GM12801 (cell line): Measurements from ENCODE around the gene APOM.

Experiments
- CTCF ChIP-seq: IDR thresholded peaks from one replicate; pipeline ENCODE4 v1.5.1; 2011; ENCODE audit warnings: control low read depth; ENCODE audit not compliant: insufficient read length; ENCODE audit errors: extremely low read depth

The APOM gene

DNA sequence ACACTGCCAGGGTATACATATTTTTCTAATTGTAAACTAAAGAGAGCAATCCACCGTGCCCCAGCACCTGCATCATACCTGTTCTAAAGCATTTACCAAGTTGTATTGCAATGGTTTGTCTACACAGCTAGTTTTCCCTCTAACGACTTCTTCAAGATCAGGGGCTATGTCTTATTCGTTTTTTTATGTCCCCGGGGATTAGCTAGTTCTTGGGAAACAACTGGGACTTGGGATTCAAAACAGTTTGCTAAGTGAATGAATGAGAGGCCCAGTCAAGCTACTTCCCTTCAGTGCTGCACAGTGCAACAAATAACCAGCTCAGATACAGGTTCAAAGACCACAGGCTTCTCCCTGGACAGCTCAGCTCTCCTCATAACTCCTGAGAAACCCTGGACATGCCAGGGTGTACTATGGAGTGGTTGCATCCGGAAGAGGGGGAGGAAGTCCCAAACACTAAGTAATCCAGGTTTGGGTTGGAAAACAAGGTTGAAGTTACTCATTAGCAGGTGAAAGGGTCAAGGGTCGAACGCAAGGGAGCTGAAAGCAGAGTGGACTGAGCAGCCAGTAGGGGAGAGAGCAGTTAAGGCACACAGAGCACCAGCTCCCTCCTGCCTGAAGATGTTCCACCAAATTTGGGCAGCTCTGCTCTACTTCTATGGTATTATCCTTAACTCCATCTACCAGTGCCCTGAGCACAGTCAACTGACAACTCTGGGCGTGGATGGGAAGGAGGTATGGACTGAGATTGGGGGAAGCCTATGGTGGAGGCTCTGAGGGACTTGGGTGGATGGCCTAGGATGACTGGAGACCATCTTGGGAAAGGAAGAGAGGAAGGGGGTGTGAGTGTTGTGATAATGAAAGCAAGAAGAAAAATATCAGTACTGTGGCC is at the start of gene APOM:
Gene APOM (plus strand): TSS at position 546 of the 889 bp plus-strand sequence. CDS start 73 bp downstream, at position 619.
- TF ChIP-seq CTCF = no peak

GRCh38 chr6:31607317-31607716 is 48.4 kb upstream of the APOM start:
- no peak for TF ChIP-seq CTCF

DNA sequence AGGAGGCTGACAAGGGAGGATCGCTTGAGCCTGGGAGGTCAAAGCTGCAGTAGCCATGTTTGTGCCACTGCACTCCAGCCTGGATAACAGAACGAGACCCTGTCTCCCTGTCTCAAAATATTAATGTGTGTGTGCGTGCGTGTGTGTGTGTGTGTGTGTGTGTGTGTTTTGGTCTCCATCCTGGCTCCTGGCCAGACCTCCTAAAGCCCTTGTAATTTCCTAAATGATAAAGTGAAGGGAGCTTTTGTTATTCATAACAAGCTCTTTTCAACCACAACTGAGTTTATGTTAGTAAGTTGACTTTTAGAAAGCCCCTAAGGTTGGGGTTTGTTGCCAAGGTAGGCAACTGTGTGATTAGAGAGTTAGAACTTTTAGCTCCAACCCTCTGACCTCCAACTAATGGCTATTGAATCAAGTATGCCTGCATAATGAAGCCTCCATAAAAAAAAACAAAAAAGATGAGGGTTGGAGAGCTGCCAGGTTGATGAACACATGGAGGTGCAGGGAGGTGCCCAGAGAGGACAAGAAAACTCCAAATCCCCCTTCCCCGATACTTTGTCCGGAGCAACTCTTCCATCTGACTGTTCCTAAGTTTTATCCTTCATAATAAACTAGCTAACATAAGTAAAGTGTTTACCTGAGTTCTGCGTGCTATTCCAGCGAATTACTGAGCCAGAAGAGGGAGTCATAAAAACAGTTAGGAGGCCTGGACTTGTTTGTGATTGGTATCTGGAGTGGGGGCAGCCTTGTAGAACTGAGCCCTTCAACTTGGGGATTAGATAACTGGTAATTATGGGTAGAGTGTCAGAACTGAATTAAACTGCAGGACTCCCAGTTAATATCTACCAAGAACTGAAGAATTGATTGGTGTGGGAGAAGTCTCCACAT is 45.9 kb upstream of the APOM start:
- no peak for TF ChIP-seq CTCF

- no peak for TF ChIP-seq CTCF
Observed at GRCh38 chr6:31610968-31611367, 44.7 kb upstream of the APOM start.

- no peak for TF ChIP-seq CTCF
Observed at GRCh38 chr6:31614075-31614619, 41.5 kb upstream of the APOM start.

GRCh38 chr6:31614684-31615578 is 40.8 kb upstream of the APOM start, which contains the start of gene AIF1:
Gene AIF1, plus strand, starts transcription at chr6:31615234. Its CDS starts 96 bp downstream, at chr6:31615330.
- no peak for TF ChIP-seq CTCF
